OCI-LY1 (cell line): ENCODE data around the gene PLA2G2E.

ENCODE experiments used
- H2AFZ ChIP-seq: fragments of 200-600 bp; sonication (generic), shearing (Covaris generic); 2 replicates; pipeline ENCODE4 v1.6.0; 2014; ENCODE audit warnings: antibody characterized with exemption, mild to moderate bottlenecking, low read length
- H3F3A ChIP-seq: fragments of 200-600 bp; sonication (generic), shearing (Covaris generic); 2 replicates; pipeline ENCODE4 v1.6.0; 2014; ENCODE audit warnings: mild to moderate bottlenecking, antibody characterized with exemption, low read length, moderate library complexity; ENCODE audit not compliant: insufficient read depth
- H3K27ac ChIP-seq: fragments of 200-600 bp; sonication (generic); 2 replicates; pipeline ENCODE4 v1.5.1; 2014; ENCODE audit warnings: low read length, mixed run types, mild to moderate bottlenecking, low read depth; ENCODE audit not compliant: poor library complexity, severe bottlenecking
- H3K27me3 ChIP-seq: fragments of 200-600 bp; sonication (generic); 2 replicates; pipeline ENCODE4 v1.6.0; 2014; ENCODE audit warnings: antibody characterized with exemption, mild to moderate bottlenecking, low read length, moderate library complexity; ENCODE audit not compliant: insufficient read depth
- H3K36me3 ChIP-seq: fragments of 200-600 bp; sonication (generic); 2 replicates; pipeline ENCODE4 v1.6.1; 2014; ENCODE audit warnings: mild to moderate bottlenecking, antibody characterized with exemption, low read length, moderate library complexity, mixed read lengths; ENCODE audit not compliant: insufficient read depth
- H3K4me1 ChIP-seq: fragments of 200-600 bp; sonication (generic); 2 replicates; pipeline ENCODE4 v1.5.1; 2014; ENCODE audit warnings: mild to moderate bottlenecking, low read length, moderate library complexity; ENCODE audit not compliant: insufficient read depth, severe bottlenecking
- H3K4me2 ChIP-seq: fragments of 200-600 bp; sonication (generic), shearing (Covaris generic); 2 replicates; pipeline ENCODE4 v1.6.1; 2014; ENCODE audit warnings: low read length
- H3K4me3 ChIP-seq: fragments of 200-600 bp; sonication (generic); 2 replicates; pipeline ENCODE4 v1.5.1; 2014; ENCODE audit warnings: low read length, low read depth, mild to moderate bottlenecking, mixed read lengths; ENCODE audit not compliant: poor library complexity, severe bottlenecking
- H3K79me2 ChIP-seq: fragments of 200-600 bp; shearing (Covaris generic); 2 replicates; pipeline ENCODE4 v1.6.1; 2016; ENCODE audit warnings: mixed run types, low read length, mixed read lengths; ENCODE audit not compliant: insufficient read depth
- H3K9ac ChIP-seq: fragments of 200-600 bp; sonication (generic), shearing (Covaris generic); 2 replicates; pipeline ENCODE4 v1.6.1; 2014; ENCODE audit warnings: mild to moderate bottlenecking, low read length, mixed read lengths
- H3K9me2 ChIP-seq: fragments of 200-600 bp; sonication (generic), shearing (Covaris generic); 2 replicates; pipeline ENCODE4 v1.6.1; 2014; ENCODE audit warnings: low read depth, mild to moderate bottlenecking, low read length, mixed read lengths
- H3K9me3 ChIP-seq: fragments of 200-600 bp; shearing (Covaris generic); 2 replicates; pipeline ENCODE4 v1.6.1; 2014; ENCODE audit warnings: low read length, mixed read lengths
- H4K20me1 ChIP-seq: fragments of 200-600 bp; sonication (generic), shearing (Covaris generic); 2 replicates; pipeline ENCODE4 v1.6.0; 2016; ENCODE audit warnings: mild to moderate bottlenecking, low read length; ENCODE audit not compliant: insufficient read depth
- EZH2 ChIP-seq: fragments of 200-600 bp; sonication (generic), shearing (Covaris generic); IDR thresholded peaks from 2 replicates; pipeline ENCODE4 v1.8.0; 2017; ENCODE audit warnings: borderline replicate concordance, mixed run types, mild to moderate bottlenecking, antibody characterized with exemption, low read length, moderate library complexity, mixed read lengths
- TF ChIP-seq, protein P1 (sequence below): fragments of 200-600 bp; sonication (generic), shearing (Covaris generic); IDR thresholded peaks from 2 replicates; pipeline ENCODE4 v1.5.1; 2017; ENCODE audit warnings: mild to moderate bottlenecking, antibody characterized with exemption, low read length, moderate library complexity, mixed read lengths

PLA2G2E gene

DNA sequence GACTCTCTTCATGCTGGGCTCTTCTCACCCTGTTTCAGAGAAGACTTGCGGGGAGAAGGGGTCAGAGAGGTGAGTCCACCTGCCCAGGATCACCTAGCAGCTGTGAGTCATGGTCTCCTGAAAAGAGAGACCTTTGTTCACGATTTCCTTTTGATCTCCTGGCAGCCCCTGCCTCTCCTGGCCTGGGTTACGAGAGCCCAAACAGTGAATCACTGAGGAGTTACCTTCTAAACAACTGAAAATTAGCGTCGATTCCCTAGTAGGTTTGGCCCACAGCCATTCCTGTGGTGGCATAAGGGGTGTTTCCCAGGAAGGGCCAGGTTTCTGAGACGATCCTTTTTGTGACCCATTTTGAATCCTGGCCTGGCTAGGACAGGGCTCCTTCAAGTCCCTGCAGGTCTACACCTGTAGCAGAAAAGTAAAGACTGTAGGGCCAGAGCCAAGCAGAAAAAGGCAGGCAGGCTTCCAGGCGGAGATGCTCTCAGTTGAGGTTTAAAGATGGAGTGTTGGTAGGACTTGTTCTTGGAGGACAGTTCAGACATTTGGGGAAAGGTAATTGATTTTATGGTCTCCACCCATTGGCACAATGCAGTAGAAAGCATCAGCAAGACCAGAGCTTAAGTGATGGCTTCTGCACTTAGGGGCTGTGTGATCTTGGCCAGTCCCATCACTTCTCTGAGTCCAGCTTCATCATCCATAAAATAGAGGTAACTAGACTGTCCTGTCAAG lies 2.1 kb upstream of the PLA2G2E start:
- no peak overlapping the region for H3K4me2 ChIP-seq
- TF ChIP-seq, protein P1, sequence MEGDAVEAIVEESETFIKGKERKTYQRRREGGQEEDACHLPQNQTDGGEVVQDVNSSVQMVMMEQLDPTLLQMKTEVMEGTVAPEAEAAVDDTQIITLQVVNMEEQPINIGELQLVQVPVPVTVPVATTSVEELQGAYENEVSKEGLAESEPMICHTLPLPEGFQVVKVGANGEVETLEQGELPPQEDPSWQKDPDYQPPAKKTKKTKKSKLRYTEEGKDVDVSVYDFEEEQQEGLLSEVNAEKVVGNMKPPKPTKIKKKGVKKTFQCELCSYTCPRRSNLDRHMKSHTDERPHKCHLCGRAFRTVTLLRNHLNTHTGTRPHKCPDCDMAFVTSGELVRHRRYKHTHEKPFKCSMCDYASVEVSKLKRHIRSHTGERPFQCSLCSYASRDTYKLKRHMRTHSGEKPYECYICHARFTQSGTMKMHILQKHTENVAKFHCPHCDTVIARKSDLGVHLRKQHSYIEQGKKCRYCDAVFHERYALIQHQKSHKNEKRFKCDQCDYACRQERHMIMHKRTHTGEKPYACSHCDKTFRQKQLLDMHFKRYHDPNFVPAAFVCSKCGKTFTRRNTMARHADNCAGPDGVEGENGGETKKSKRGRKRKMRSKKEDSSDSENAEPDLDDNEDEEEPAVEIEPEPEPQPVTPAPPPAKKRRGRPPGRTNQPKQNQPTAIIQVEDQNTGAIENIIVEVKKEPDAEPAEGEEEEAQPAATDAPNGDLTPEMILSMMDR: no peak
- no peak for TF ChIP-seq EZH2

DNA sequence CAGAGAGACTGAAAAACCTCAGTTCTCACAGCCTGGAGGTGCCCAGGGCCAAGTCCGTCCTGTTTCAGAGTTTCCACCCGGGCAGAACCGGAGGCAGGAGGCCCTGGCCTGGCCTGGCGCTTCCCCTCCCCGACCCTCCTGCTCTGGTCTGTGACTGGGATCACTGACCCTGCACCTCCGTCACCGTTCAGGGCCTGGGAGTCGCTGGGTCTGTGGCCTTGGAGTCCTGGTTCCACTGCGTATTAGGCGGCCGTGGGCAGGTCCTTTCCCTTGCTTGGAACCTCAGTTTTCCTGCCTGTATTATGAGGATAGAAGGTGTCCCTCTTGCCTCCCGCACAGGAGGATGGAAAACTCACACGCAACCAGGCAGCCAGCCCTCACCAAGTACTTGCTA lies 533 bp upstream of the PLA2G2E start:
- TF ChIP-seq, protein P1: no peak
- no peak for TF ChIP-seq EZH2
- Histone ChIP-seq H3K27me3 (no peaks in the 10 kb centered on the region; the same call in 1 of the 2 replicates), H3K9me2 (no peaks in the 10 kb centered on the region), H3K9ac (no peak overlapping the region), H3K4me2 (no peak overlapping the region), H3K36me3 (no peaks in the 10 kb centered on the region), H3K4me1 (no peaks in the 10 kb centered on the region), H3F3A (no peaks in the 10 kb centered on the region), H3K9me3 (no peaks in the 10 kb centered on the region), H3K79me2 (no peaks in the 10 kb centered on the region), H3K27ac (no peak overlapping the region), H3K4me3 (no peak overlapping the region), H2AFZ (no peak overlapping the region), H4K20me1 (no peaks in the 10 kb centered on the region)

More for the DNA sequence above, 2.1 kb upstream of the PLA2G2E start:
- Histone ChIP-seq H3K9me2 (no peaks in the 10 kb centered on the region), H3K9ac (no peak overlapping the region), H3K9me3 (no peaks in the 10 kb centered on the region), H3K27me3 (no peaks in the 10 kb centered on the region; the same call in 1 of the 2 replicates), H3F3A (no peaks in the 10 kb centered on the region), H3K4me1 (no peaks in the 10 kb centered on the region), H3K36me3 (no peaks in the 10 kb centered on the region), H2AFZ (no peak overlapping the region), H3K79me2 (no peaks in the 10 kb centered on the region), H3K27ac (no peak overlapping the region), H4K20me1 (no peaks in the 10 kb centered on the region), H3K4me3 (no peak overlapping the region)

DNA sequence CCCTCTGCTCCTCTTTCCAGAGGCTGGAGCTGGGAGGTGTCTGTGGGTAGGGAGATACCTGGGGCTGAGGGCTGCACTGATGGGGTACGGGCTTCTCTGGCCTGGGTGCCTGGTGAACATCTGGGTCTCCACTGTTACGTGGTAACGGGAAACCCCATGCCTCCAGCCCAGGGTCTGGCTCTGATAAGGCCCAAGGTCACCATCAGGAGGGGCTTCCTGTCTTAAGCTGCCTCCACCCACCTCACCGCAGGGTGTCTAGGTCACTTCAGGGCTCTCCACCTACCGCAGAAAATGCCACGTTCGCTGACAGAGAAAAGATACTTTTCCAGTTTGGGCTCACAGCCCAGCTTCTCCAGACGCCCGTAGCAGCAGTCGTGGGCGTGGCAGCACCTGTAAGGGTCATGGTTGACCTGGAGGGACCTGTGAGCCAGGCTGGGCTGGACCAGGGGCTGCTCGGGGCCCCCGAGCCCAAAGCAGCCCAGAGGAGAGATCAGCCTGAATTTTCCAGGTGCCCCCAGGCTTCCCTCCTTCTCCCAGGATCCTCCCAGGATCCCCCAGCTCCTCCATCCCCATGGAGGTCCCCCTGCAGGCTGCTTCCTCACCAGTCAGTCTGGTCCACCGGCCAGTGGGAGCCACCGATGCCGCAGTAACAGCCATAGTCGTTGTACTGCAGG lies 1.3 kb downstream of the PLA2G2E start:
- no peaks in the 10 kb centered on the region for H3K79me2 ChIP-seq
- H3K27ac ChIP-seq: no peak overlapping the region
- no peaks in the 10 kb centered on the region for H3K9me3 ChIP-seq
- H3K9me2 ChIP-seq: no peaks in the 10 kb centered on the region
- H3K4me3 ChIP-seq: no peak overlapping the region
- H2AFZ ChIP-seq: no peak overlapping the region
- H4K20me1 ChIP-seq: no peaks in the 10 kb centered on the region
- no peaks in the 10 kb centered on the region for H3F3A ChIP-seq
- no peak overlapping the region for H3K4me2 ChIP-seq
- no peaks in the 10 kb centered on the region for H3K36me3 ChIP-seq
- H3K9ac ChIP-seq: no peak overlapping the region
- H3K4me1 ChIP-seq: no peaks in the 10 kb centered on the region
- H3K27me3 ChIP-seq: no peaks in the 10 kb centered on the region
- TF ChIP-seq EZH2: no peak
- TF ChIP-seq, protein P1: no peak
